WTC11 (cell line): ENCODE measurements around the gene OR1L8.

ENCODE experiments used
- CREB1 ChIP-seq: sonication (generic); formaldehyde crosslinking; IDR thresholded peaks from 2 replicates; pipeline ENCODE4 v1.8.0; 2023; ENCODE audit warnings: mild to moderate bottlenecking, missing genetic modification reagents
- CTCF ChIP-seq: fragments of 200-600 bp; IDR thresholded peaks from 2 replicates; pipeline ENCODE4 v1.8.0; 2022; ENCODE audit warnings: antibody characterized with exemption
- EMX1 ChIP-seq: fragments of 250-450 bp; sonication (Bioruptor Pico); IDR thresholded peaks from 2 replicates; pipeline ENCODE4 v1.8.0; 2021; ENCODE audit warnings: mild to moderate bottlenecking
- JUN ChIP-seq: sonication (generic); formaldehyde crosslinking; IDR thresholded peaks from 2 replicates; pipeline ENCODE4 v1.8.0; 2023; ENCODE audit warnings: mild to moderate bottlenecking, missing genetic modification reagents
- NFE2L1 ChIP-seq: sonication (generic); formaldehyde crosslinking; IDR thresholded peaks from 2 replicates; pipeline ENCODE4 v1.8.1; 2023; ENCODE audit warnings: missing genetic modification reagents
- SMAD4 ChIP-seq: sonication (generic); formaldehyde crosslinking; IDR thresholded peaks from 2 replicates; pipeline ENCODE4 v1.8.0; 2022; ENCODE audit warnings: mild to moderate bottlenecking, missing genetic modification reagents
- TP53 ChIP-seq: sonication (generic); formaldehyde crosslinking; IDR thresholded peaks from 2 replicates; pipeline ENCODE4 v1.8.1; 2023; ENCODE audit warnings: mild to moderate bottlenecking, missing genetic modification reagents
- USF2 ChIP-seq: sonication (generic); formaldehyde crosslinking; IDR thresholded peaks from 2 replicates; pipeline ENCODE4 v1.8.1; 2023; ENCODE audit warnings: mild to moderate bottlenecking, missing genetic modification reagents, moderate library complexity
- ZNF317 ChIP-seq: sonication (generic); formaldehyde crosslinking; IDR thresholded peaks from 2 replicates; pipeline ENCODE4 v1.8.1; 2023; ENCODE audit warnings: low read depth, mild to moderate bottlenecking, moderate library complexity, missing genetic modification reagents, borderline replicate concordance
- ZNF416 ChIP-seq: fragments of 250-450 bp; sonication (Bioruptor Pico); IDR thresholded peaks from 2 replicates; pipeline ENCODE4 v1.9.0; 2021; ENCODE audit warnings: mild to moderate bottlenecking, inconsistent platforms

- TF ChIP-seq ZNF416 (CRISPR knock-in tag), result no peak
- no peak for TF ChIP-seq EMX1
- no peak for TF ChIP-seq CTCF
- no peak for TF ChIP-seq JUN (CRISPR knock-in tag)
- TF ChIP-seq CREB1 (CRISPR knock-in tag), result no peak
- no peak for TF ChIP-seq TP53 (CRISPR knock-in tag)
- no peak for TF ChIP-seq ZNF317 (CRISPR knock-in tag)
- TF ChIP-seq USF2, result no peak
- TF ChIP-seq SMAD4, result no peak
- TF ChIP-seq NFE2L1 (CRISPR knock-in tag), result no peak
Observed at GRCh38 chr9:122518226-122518625, 65.0 kb downstream of the OR1L8 start.
